ENCODE data around the gene YWHAE.

GRCh38 chr17:1385861-1386260, 14.2 kb downstream of the YWHAE start:
- no peak for TF ChIP-seq POLR2A (IDR thresholded peaks at IDR 0.05; ENCODE audit: low read depth, low read length)
- TF ChIP-seq SPI1 (IDR thresholded peaks at IDR 0.05; ENCODE audit: low read depth, low read length): no peak
- TF ChIP-seq POLR2AphosphoS5 (IDR thresholded peaks at IDR 0.05; ENCODE audit: low read depth, low read length): no peak
- TF ChIP-seq TAF1 (IDR thresholded peaks at IDR 0.05; ENCODE audit: low read depth, low read length): no peak

Data from GM12891 (cell line).